Right forelimb (tissue), 1 donor: Measurements from ENCODE around the gene CSRP1.

Experiments
- DNase-seq: peaks from one replicate; pipeline ENCODE4 v3.0.0-alpha.2; 2018

Gene CSRP1

GRCh38 chr1:201450721-201451291, 56.1 kb downstream of the CSRP1 start:
- peak; percentile 85 for DNase-seq

- DNase-seq, result no peak
Measured at GRCh38 chr1:201448990-201449389, 57.9 kb downstream of the CSRP1 start.

DNA sequence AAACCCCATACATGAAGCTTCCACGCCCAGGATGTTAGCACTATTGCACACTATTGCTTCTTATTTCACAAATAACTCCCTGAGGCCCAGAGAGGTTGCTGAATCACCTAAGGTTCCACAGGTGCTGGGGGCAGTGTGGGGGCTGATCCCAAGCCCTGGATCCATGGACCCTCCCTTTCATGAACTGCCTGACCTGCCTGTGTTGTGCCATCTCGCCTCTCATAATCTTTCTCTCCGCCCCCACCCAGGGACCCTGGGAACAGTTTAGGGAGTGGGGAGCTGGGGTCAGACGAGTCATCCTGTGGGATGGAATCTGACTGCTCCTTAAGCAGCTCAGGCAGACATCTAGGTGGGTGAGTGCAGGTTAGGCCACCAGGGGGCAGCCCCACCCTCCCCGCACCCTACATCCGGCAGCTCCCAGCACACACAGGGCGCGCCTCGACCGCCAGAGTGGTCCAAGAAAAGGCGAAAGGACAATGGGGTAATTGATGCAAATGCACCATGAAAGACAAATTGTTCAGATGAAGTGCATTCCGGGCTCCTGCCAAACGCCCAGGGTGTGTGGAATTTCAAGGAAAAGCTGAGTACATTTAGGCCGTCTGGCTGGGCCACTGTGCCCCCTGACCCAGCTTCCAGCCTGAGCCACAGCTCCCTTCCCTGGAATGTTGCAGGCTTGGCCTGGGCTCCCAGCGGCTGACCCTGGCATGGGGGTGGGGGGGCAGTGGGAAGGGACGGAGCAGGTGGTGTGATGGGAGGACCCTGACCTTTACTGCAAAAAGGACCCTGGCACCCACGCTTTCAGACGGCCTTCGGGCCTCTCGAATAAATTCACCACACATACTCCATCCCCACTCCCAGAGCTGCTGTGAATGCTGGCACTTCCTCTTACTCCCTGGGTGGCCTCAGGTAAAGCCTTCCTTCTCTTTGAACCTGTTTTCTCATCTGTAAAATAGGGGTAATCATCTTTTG, 58.7 kb downstream of the CSRP1 start:
- DNase-seq, result peak; percentile 79

- DNase-seq, result no peak
Measured at GRCh38 chr1:201445310-201445709, 61.6 kb downstream of the CSRP1 start.

DNA sequence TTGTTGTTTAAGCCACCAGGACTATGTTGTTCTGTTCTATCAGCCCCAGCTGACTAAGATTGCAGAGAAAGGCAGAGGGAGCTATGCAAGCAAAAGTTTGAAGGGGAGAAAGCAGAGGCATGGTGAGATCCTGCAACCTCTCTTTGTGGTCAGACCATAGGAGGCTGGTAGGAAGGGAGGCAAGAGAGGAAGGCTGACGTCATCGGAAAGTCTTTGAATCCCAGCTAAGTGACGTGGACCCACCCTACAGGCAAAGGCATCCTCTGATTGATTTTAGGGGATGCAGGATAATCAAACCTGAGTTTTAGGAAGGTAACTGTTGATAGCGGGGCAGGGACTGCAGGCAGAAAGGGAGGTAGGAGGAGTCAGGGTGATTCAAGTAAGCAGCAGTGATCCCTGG, 62.1 kb downstream of the CSRP1 start:
- DNase-seq, result no peak

DNA sequence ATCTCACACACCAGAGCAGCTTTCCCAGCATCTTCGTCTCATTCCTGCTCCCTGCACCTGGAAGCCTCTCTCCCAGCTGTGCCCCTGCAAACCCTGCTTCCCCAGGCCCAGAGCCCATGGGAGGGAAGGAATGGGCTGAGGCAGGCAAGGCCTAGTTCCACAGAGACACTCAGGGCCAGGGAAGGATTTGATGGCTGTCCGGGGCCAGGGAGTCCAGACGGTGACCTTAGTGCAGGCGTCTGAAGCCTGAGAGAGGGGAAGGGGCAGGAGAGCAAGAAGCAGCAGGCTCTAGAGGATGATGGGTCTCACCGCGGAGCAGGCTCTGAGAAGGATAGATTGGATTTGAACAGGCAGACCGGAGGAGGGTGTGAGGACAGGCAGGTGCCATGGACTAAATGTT, 63.2 kb downstream of the CSRP1 start:
- DNase-seq, result no peak

DNA sequence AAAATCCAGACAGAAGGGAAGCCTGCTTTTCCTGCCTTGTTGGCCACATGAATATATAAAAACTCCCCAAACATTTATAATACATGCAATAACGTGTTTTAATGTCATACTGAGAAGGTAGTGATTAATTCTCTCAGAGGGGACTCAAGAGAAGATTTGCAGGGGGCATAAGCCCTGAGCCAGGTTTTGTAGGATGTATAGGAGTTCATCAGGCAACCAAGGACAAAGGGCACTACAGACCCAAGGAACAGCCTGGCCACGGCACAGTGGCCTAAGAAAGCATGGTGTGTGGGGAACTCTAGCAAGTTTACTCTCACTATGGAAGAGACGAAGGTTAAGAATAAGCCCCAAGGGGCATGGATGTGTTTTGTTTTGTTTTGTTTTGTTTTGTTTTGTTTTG, 70.0 kb downstream of the CSRP1 start:
- DNase-seq, result no peak

- DNase-seq, result no peak
Measured at GRCh38 chr1:201436393-201436792, 70.5 kb downstream of the CSRP1 start.

GRCh38 chr1:201434266-201434665, 72.7 kb downstream of the CSRP1 start:
- no peak for DNase-seq

GRCh38 chr1:201433609-201434008, 73.3 kb downstream of the CSRP1 start:
- no peak for DNase-seq
